KOPT-K1 (cell line): ENCODE results near the gene MCC.

Experiments
- H3K27ac ChIP-seq: fragments of 200-600 bp; sonication (generic); 2 replicates; pipeline ENCODE4 v1.5.1; 2016; ENCODE audit warnings: antibody characterized with exemption, mild to moderate bottlenecking, low read depth, low read length; ENCODE audit not compliant: poor library complexity, severe bottlenecking
- H3K36me3 ChIP-seq: fragments of 200-600 bp; sonication (generic); 2 replicates; pipeline ENCODE4 v1.5.1; 2017; ENCODE audit warnings: antibody characterized with exemption, mild to moderate bottlenecking, low read length, moderate library complexity; ENCODE audit not compliant: insufficient read depth
- H3K9me3 ChIP-seq: fragments of 200-600 bp; sonication (generic); 2 replicates; pipeline ENCODE4 v1.5.1; 2017; ENCODE audit warnings: antibody characterized with exemption, low read length, mild to moderate bottlenecking; ENCODE audit not compliant: insufficient read depth, poor library complexity, severe bottlenecking

MCC gene

GRCh38 chr5:113344973-113345940 is 143.0 kb downstream of the MCC start:
- Histone ChIP-seq H3K36me3 (no peaks in the 10 kb centered on the region), H3K27ac (no peak overlapping the region), H3K9me3 (no peaks in the 10 kb centered on the region)

GRCh38 chr5:113343343-113343742 is 144.9 kb downstream of the MCC start:
- H3K27ac ChIP-seq, result no peak overlapping the region
- H3K36me3 ChIP-seq, result no peaks in the 10 kb centered on the region
- no peaks in the 10 kb centered on the region for H3K9me3 ChIP-seq

GRCh38 chr5:113340537-113340936 is 147.7 kb downstream of the MCC start:
- Histone ChIP-seq H3K9me3 (no peaks in the 10 kb centered on the region), H3K27ac (no peak overlapping the region), H3K36me3 (no peaks in the 10 kb centered on the region)

- H3K9me3 ChIP-seq, result no peaks in the 10 kb centered on the region
- no peaks in the 10 kb centered on the region for H3K36me3 ChIP-seq
- no peak overlapping the region for H3K27ac ChIP-seq
Measured at GRCh38 chr5:113338628-113339027, 149.6 kb downstream of the MCC start.

- H3K27ac ChIP-seq, result no peak overlapping the region
- H3K36me3 ChIP-seq, result no peaks in the 10 kb centered on the region
- H3K9me3 ChIP-seq, result no peaks in the 10 kb centered on the region
Measured at GRCh38 chr5:113337515-113338415, 150.5 kb downstream of the MCC start.

GRCh38 chr5:113336975-113337374 is 151.3 kb downstream of the MCC start:
- no peaks in the 10 kb centered on the region for H3K9me3 ChIP-seq
- H3K27ac ChIP-seq, result no peak overlapping the region
- H3K36me3 ChIP-seq, result no peaks in the 10 kb centered on the region

GRCh38 chr5:113333411-113333810 is 154.8 kb downstream of the MCC start:
- Histone ChIP-seq H3K36me3 (no peaks in the 10 kb centered on the region), H3K27ac (no peak overlapping the region), H3K9me3 (no peaks in the 10 kb centered on the region)

- Histone ChIP-seq H3K36me3 (no peaks in the 10 kb centered on the region), H3K27ac (no peak overlapping the region), H3K9me3 (no peaks in the 10 kb centered on the region)
Measured at GRCh38 chr5:113331209-113331551, 157.1 kb downstream of the MCC start.

- no peaks in the 10 kb centered on the region for H3K9me3 ChIP-seq
- H3K36me3 ChIP-seq, result no peaks in the 10 kb centered on the region
- H3K27ac ChIP-seq, result no peak overlapping the region
Measured at GRCh38 chr5:113330533-113331208, 157.6 kb downstream of the MCC start.

GRCh38 chr5:113329981-113330380 is 158.3 kb downstream of the MCC start:
- H3K27ac ChIP-seq, result no peak overlapping the region
- no peaks in the 10 kb centered on the region for H3K9me3 ChIP-seq
- H3K36me3 ChIP-seq, result no peaks in the 10 kb centered on the region

- Histone ChIP-seq H3K27ac (no peak overlapping the region), H3K36me3 (no peaks in the 10 kb centered on the region), H3K9me3 (no peaks in the 10 kb centered on the region)
Measured at GRCh38 chr5:113325054-113325453, 163.2 kb downstream of the MCC start.

- no peak overlapping the region for H3K27ac ChIP-seq
- H3K9me3 ChIP-seq, result no peaks in the 10 kb centered on the region
- no peaks in the 10 kb centered on the region for H3K36me3 ChIP-seq
Measured at GRCh38 chr5:113321276-113321675, 167.0 kb downstream of the MCC start.

GRCh38 chr5:113320273-113320780 is 167.9 kb downstream of the MCC start:
- Histone ChIP-seq H3K36me3 (no peaks in the 10 kb centered on the region), H3K27ac (no peak overlapping the region), H3K9me3 (no peaks in the 10 kb centered on the region)

- H3K36me3 ChIP-seq, result no peaks in the 10 kb centered on the region
- H3K27ac ChIP-seq, result no peak overlapping the region
- H3K9me3 ChIP-seq, result no peaks in the 10 kb centered on the region
Measured at GRCh38 chr5:113319256-113320053, 168.8 kb downstream of the MCC start.
